ENCODE data around the gene MYMK.

MYMK gene

GRCh38 chr9:133569121-133569785 lies 44.5 kb upstream of the MYMK start:
- Histone ChIP-seq H3K27ac (ENCODE audit: low read length) (no peak overlapping the region), H2AFZ (ENCODE audit: low read depth, low read length) (no peak overlapping the region), H3K79me2 (ENCODE audit: low read length) (no peaks in the 10 kb centered on the region), H3K36me3 (replicated peaks; ENCODE audit: low read depth, low read length) (no peaks in the 10 kb centered on the region), H3K4me3 (ENCODE audit: low read length) (no peak overlapping the region), H3K4me2 (ENCODE audit: low read length) (no peak overlapping the region), H3K4me1 (ENCODE audit: low read length) (no peaks in the 10 kb centered on the region), H4K20me1 (ENCODE audit: insufficient read depth, low read length) (no peaks in the 10 kb centered on the region), H3K9ac (ENCODE audit: low read length) (no peak overlapping the region), H3K9me3 (ENCODE audit: insufficient read depth, low read length) (no peaks in the 10 kb centered on the region), H3K27me3 (ENCODE audit: low read depth, low read length) (no peaks in the 10 kb centered on the region)
- TF ChIP-seq EZH2phosphoT487 (IDR thresholded peaks at IDR 0.05; ENCODE audit: low read depth) (no peak), CTCF (IDR thresholded peaks at IDR 0.05; ENCODE audit: low read depth, low read length) (no peak)

DNA sequence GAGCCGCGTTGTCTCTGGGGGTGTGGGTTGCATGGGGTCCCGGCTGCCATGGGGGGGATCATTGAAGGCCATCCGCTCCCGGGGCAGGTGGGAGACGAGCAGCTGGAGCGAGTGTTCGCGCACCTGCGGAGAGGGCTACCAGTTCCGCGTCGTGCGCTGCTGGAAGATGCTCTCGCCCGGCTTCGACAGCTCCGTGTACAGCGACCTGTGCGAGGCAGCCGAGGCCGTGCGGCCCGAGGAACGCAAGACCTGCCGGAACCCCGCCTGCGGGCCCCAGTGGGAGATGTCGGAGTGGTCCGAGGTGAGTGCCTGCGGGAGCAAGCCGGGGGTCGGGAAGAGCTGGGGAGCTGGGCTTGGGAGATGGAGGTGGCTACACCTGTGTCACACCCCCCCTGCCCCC lies 43.4 kb upstream of the MYMK start:
- H3K27me3 ChIP-seq (ENCODE audit: low read depth, low read length), result no peaks in the 10 kb centered on the region
- no peak overlapping the region for H3K27ac ChIP-seq (ENCODE audit: low read length)
- H3K4me2 ChIP-seq (ENCODE audit: low read length), result no peak overlapping the region
- no peaks in the 10 kb centered on the region for H4K20me1 ChIP-seq (ENCODE audit: insufficient read depth, low read length)
- no peaks in the 10 kb centered on the region for H3K4me1 ChIP-seq (ENCODE audit: low read length)
- no peak overlapping the region for H2AFZ ChIP-seq (ENCODE audit: low read depth, low read length)
- TF ChIP-seq CTCF (IDR thresholded peaks at IDR 0.05; ENCODE audit: low read depth, low read length) (no peak), EZH2phosphoT487 (IDR thresholded peaks at IDR 0.05; ENCODE audit: low read depth) (no peak)
- H3K4me3 ChIP-seq (ENCODE audit: low read length), result no peak overlapping the region
- no peaks in the 10 kb centered on the region for H3K79me2 ChIP-seq (ENCODE audit: low read length)
- no peaks in the 10 kb centered on the region for H3K36me3 ChIP-seq (replicated peaks; ENCODE audit: low read depth, low read length)
- no peaks in the 10 kb centered on the region for H3K9me3 ChIP-seq (ENCODE audit: insufficient read depth, low read length)
- H3K9ac ChIP-seq (ENCODE audit: low read length), result no peak overlapping the region

DNA sequence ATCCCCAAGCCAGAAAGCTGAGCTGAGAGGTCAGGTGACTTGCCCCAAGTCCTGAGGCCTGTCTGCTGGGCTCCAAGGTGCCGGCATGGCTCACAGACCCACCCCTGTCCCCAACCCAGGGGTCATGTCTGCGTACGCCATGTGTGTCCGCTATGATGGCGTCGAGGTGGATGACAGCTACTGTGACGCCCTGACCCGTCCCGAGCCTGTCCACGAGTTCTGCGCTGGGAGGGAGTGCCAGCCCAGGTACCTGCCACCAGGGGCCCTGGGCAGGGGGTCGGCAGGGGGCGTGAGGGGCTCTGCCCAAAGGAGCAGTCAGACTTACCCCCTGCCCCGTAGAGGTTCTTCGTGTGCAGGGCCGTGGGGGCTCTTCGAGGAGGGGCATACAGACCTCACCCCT lies 42.1 kb upstream of the MYMK start:
- Histone ChIP-seq H3K9me3 (ENCODE audit: insufficient read depth, low read length) (no peaks in the 10 kb centered on the region), H3K9ac (ENCODE audit: low read length) (no peak overlapping the region), H3K4me1 (ENCODE audit: low read length) (no peaks in the 10 kb centered on the region), H4K20me1 (ENCODE audit: insufficient read depth, low read length) (no peaks in the 10 kb centered on the region), H3K4me2 (ENCODE audit: low read length) (no peak overlapping the region), H3K27me3 (ENCODE audit: low read depth, low read length) (no peaks in the 10 kb centered on the region), H3K36me3 (replicated peaks; ENCODE audit: low read depth, low read length) (no peaks in the 10 kb centered on the region), H3K27ac (ENCODE audit: low read length) (no peak overlapping the region), H3K79me2 (ENCODE audit: low read length) (no peaks in the 10 kb centered on the region), H2AFZ (ENCODE audit: low read depth, low read length) (no peak overlapping the region), H3K4me3 (ENCODE audit: low read length) (no peak overlapping the region)
- TF ChIP-seq CTCF (IDR thresholded peaks at IDR 0.05; ENCODE audit: low read depth, low read length) (no peak), EZH2phosphoT487 (IDR thresholded peaks at IDR 0.05; ENCODE audit: low read depth) (no peak)

DNA sequence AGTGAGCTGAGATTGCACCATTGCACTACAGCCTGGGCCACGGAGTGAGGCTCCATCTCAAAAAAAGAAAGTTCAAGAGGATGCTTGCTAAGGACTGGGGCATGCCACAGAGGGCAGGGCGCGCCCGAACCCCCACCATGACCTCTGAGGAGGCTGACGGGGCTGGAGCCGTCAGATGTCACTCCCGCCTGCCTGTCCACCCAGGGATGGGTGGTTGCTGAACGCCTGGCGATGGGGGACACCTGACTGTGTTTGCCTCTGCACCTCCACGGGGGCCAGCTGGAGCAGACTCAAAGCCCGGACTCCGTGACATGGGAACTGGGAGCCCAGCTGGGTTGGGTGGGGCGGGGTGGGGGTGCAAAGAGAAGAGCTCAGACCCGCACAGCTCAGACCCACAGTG lies 41.6 kb upstream of the MYMK start:
- H3K9ac ChIP-seq (ENCODE audit: low read length), result no peak overlapping the region
- no peaks in the 10 kb centered on the region for H3K27me3 ChIP-seq (ENCODE audit: low read depth, low read length)
- no peak overlapping the region for H3K27ac ChIP-seq (ENCODE audit: low read length)
- no peaks in the 10 kb centered on the region for H3K36me3 ChIP-seq (replicated peaks; ENCODE audit: low read depth, low read length)
- H4K20me1 ChIP-seq (ENCODE audit: insufficient read depth, low read length), result no peaks in the 10 kb centered on the region
- H3K4me1 ChIP-seq (ENCODE audit: low read length), result no peaks in the 10 kb centered on the region
- TF ChIP-seq EZH2phosphoT487 (IDR thresholded peaks at IDR 0.05; ENCODE audit: low read depth) (no peak), CTCF (IDR thresholded peaks at IDR 0.05; ENCODE audit: low read depth, low read length) (no peak)
- H3K79me2 ChIP-seq (ENCODE audit: low read length), result no peaks in the 10 kb centered on the region
- H3K4me2 ChIP-seq (ENCODE audit: low read length), result no peak overlapping the region
- H2AFZ ChIP-seq (ENCODE audit: low read depth, low read length), result no peak overlapping the region
- H3K4me3 ChIP-seq (ENCODE audit: low read length), result no peak overlapping the region
- no peaks in the 10 kb centered on the region for H3K9me3 ChIP-seq (ENCODE audit: insufficient read depth, low read length)
